Activated CD4-positive, alpha-beta T cell treated with anti-CD3 and anti-CD28 coated beads for 4 hours (primary cell): ENCODE results near the gene CNGA4.
"Not testable (repeated sequence)": the region's sequence is repeated elsewhere in the genome, so short reads cannot be mapped to it uniquely, and the experiment has no call there.

ENCODE experiments used
- DNase-seq, 2 donors: peaks; one replicate each; pipeline ENCODE4 v3.0.0-alpha.2; 2020

Gene CNGA4

DNA sequence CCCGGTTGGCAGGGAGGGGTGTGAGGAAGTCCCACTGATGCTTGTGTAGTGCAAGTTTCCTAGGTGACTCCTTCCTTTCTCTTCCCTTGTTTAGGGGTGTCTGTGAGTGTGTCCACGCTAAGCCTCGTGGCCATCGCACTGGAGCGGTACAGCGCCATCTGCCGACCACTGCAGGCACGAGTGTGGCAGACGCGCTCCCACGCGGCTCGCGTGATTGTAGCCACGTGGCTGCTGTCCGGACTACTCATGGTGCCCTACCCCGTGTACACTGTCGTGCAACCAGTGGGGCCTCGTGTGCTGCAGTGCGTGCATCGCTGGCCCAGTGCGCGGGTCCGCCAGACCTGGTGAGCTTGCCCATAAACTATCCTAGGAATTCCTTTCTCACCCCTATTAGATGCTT lies 31.1 kb downstream of the CNGA4 start:
- DNase-seq = no peak

DNA sequence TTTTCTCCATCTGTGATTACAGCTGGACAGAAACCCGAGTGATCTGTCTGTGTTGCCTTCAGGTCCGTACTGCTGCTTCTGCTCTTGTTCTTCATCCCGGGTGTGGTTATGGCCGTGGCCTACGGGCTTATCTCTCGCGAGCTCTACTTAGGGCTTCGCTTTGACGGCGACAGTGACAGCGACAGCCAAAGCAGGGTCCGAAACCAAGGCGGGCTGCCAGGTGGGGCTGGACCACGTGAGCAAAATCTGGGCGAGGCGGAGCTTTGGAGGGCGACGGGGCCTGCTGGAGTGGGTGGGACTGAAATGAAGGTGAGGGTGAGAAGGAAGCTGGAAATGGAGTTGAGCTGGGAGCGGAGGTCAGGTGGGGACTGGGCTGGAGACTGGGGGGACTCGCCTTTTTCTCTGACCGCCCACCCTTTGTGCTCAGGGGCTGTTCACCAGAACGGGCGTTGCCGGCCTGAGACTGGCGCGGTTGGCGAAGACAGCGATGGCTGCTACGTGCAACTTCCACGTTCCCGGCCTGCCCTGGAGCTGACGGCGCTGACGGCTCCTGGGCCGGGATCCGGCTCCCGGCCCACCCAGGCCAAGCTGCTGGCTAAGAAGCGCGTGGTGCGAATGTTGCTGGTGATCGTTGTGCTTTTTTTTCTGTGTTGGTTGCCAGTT lies 31.8 kb downstream of the CNGA4 start:
- no peak for DNase-seq

DNA sequence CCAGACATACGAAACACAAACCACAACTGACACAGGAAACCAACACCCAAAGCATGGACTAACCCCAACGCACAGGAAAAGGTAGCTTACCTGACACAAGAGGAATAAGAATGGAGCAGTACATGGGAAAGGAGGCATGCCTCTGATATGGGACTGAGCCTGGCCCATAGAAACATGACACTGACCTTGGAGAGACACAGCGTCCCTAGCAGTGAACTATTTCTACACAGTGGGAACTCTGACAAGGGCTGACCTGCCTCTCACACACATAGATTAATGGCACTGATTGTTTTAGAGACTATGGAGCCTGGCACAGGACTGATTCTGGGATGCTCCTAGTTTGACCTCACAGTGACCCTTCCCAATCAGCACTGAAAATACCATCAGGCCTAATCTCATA lies 32.7 kb downstream of the CNGA4 start:
- no peak for DNase-seq

DNA sequence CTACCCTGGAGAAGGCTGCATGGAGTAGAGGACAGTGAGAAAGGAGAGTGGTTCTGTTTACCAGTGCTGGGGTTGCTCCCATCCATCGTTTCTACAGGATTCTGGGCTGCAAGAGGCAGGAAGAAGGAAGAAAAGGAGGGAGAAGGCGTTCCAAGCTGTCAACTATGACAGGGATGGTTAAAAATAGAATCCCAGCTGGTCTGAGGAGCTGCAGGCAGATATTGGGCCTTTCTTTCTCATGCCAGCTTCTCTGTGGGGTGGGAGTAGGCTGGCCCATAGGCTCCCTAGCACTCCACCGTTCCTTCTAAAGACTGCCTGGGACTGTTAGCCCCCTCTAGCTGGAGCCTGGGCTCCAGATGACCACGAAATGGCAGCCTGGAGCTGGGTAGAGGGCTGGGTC lies 34.3 kb downstream of the CNGA4 start:
- DNase-seq = no peak

DNA sequence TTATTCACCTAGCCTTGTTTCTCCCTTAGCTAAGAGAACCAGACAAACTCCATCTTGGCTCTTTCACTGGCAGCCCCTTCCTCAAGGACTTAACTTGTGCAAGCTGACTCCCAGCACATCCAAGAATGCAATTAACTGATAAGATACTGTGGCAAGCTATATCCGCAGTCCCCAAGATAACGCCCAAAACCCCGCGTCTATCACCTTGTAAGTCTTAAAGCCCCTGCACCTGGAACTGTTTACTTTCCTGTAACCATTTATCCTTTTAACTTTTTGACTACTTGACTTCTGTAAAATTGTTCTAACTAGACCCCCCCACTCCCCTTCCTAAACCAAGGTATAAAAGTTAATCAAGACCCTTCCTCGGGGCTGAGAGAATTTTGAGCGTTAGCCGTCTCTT lies 41.9 kb downstream of the CNGA4 start:
- not testable (repeated sequence) for DNase-seq

DNA sequence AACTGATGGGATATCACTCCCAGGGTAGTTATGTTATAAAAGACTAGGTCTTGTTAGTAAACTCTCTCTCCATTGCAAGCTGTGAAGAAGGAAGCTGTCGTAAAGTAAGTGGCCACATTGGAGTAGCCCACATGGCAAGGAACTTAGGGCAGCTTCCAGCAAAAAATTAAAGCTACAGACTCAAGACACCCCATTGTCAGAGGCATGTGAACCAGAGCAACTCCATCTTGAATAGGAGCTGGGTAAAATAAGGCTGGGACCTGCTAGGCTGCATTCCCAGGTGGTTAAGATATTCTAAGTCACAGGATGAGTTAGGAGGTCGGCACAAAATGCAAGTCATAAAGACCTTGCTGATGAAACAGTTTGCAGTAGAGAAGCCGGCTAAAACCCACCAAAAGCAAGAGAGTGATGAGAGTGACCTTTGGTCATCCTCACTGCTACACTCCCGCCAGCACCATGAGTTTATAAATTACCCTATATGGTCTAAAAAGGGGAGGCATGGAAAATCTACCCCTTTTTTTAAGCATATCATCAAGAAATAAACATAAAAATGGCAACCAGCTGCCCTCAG lies 44.6 kb downstream of the CNGA4 start:
- DNase-seq = no peak

DNA sequence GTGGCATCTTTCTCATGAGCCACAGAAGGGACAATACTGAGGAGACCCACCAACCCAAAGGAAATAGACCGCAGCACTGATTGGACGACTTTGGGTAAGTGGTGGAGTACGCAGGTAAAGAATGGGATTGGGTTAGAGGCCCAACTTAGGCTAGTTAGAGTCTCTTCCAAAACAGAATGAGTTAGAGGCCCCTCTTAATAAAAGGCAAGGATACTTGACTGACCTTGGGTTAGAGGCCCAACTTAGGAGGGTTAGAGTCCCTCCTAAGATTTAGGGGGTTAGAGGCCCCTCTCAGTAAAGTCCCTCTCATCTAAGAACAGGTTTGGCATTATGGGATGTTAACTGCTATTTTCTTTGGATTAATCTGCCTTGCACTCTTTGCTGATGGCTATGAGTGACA lies 45.4 kb downstream of the CNGA4 start:
- DNase-seq = no peak

DNA sequence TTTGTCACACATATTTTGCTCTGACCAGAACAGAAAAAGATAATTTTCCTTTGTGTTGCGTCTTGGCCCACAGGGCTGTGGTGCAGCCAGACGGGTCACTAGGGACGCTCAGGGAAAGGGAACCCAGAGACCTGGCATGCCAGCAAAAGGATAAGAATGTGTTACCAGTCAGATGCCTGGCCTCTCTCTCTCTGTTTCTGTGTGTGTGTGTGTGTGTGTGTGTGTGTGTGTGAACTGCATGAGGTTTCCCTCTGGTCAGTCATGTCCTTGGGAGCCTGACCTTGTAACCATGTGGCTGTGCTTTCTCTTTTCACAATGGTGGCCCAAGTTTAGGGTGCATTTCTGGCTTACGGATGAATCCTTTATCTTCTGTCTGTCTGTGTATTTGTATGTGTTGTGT lies 46.1 kb downstream of the CNGA4 start:
- no peak for DNase-seq
